Left ventricle myocardium inferior (tissue), 1 donor: ENCODE measurements around the gene CD300H. TPM values are rescaled to one million over a fixed set of nuclear protein-coding genes. Genes with fewer than 3 reads are reported as not detected.

ENCODE experiments used
- DNase-seq: peaks from one replicate; pipeline ENCODE4 v3.0.0-alpha.2; 2020
- H3K27ac ChIP-seq: fragments of 200-600 bp; replicated peaks from 2 replicates; pipeline ENCODE4 v1.8.0; 2021
- H3K27me3 ChIP-seq: fragments of 200-600 bp; 2 replicates; pipeline ENCODE4 v1.8.0; 2021; ENCODE audit warnings: low read depth
- H3K36me3 ChIP-seq: fragments of 200-600 bp; 2 replicates; pipeline ENCODE4 v1.8.0; 2021
- H3K4me1 ChIP-seq: fragments of 200-600 bp; 2 replicates; pipeline ENCODE4 v1.8.0; 2021
- H3K4me3 ChIP-seq: fragments of 200-600 bp; 2 replicates; pipeline ENCODE4 v1.8.0; 2021; ENCODE audit warnings: mild to moderate bottlenecking, moderate library complexity
- H3K9me3 ChIP-seq: fragments of 200-600 bp; replicated peaks from 2 replicates; pipeline ENCODE4 v1.8.0; 2021
- intact Hi-C: fragments of 100-400 bp; cut with micrococcal nuclease; formaldehyde crosslinking; loops from one replicate; pipeline ENCODE4 v1.11.0; 2022
- long read RNA-seq: library from polyadenylated mRNA; unstranded; transcript quantifications from one replicate; pipeline ENCODE4 v2.0.0, GENCODE V29; 2021
- total RNA-seq: library from RNA; stranded (reverse); fragmentation: NEBNext Ultra II Directional; extraction: Animal tissue kit (Norgen Biotek cat#: 25700); gene quantifications from one replicate; pipeline ENCODE4 v1.2.1, GENCODE V29; 2021
- TF ChIP-seq, protein P1 (sequence below): fragments of 200-600 bp; IDR thresholded peaks from 2 replicates; pipeline ENCODE4 v1.8.0; 2021; ENCODE audit warnings: antibody characterized with exemption, mild to moderate bottlenecking, borderline replicate concordance
- donor health status: DM: no; HTN: yes; CAD: no; lungs with severe emphysema.

The CD300H gene
- not detected for total RNA-seq
- long read RNA-seq, result 0 reads

DNA sequence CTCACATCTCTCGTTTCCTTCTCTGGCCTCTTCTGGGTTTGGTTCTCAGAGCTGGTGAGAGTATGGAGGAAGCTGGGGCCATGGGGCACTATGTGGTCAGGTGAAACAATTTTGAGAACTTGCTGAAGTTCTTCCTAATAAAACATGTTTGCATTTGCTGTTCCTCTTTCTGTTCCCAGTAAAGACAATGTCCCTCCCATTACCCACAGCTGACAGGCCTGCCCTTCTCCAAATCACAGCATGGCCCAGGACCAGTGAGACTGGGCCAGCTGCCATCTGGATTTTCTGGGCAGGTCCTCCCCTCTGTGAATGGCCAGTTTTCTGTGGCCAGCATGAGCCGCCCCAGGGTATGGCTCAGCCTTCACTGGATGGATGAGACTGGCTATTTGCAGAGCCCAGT, at the start of gene CD300H:
CD300H (minus strand) TSS at position 113 of the 400 bp plus-strand sequence.
- peaks cover 64% of the 10 kb centered on the region for H3K27me3 ChIP-seq
- DNase-seq, result no peak
- no peak within 1 kb of the TSS for H3K27ac ChIP-seq
- H3K36me3 ChIP-seq, result no peaks in the 10 kb centered on the region
- no peaks in the 10 kb centered on the region for H3K9me3 ChIP-seq
- intact Hi-C loops, result no loop called here
- H3K4me1 ChIP-seq, result no peaks in the 10 kb centered on the region
- H3K4me3 ChIP-seq, result no peak within 1 kb of the TSS
- TF ChIP-seq, protein P1, sequence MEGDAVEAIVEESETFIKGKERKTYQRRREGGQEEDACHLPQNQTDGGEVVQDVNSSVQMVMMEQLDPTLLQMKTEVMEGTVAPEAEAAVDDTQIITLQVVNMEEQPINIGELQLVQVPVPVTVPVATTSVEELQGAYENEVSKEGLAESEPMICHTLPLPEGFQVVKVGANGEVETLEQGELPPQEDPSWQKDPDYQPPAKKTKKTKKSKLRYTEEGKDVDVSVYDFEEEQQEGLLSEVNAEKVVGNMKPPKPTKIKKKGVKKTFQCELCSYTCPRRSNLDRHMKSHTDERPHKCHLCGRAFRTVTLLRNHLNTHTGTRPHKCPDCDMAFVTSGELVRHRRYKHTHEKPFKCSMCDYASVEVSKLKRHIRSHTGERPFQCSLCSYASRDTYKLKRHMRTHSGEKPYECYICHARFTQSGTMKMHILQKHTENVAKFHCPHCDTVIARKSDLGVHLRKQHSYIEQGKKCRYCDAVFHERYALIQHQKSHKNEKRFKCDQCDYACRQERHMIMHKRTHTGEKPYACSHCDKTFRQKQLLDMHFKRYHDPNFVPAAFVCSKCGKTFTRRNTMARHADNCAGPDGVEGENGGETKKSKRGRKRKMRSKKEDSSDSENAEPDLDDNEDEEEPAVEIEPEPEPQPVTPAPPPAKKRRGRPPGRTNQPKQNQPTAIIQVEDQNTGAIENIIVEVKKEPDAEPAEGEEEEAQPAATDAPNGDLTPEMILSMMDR, result no peak

DNA sequence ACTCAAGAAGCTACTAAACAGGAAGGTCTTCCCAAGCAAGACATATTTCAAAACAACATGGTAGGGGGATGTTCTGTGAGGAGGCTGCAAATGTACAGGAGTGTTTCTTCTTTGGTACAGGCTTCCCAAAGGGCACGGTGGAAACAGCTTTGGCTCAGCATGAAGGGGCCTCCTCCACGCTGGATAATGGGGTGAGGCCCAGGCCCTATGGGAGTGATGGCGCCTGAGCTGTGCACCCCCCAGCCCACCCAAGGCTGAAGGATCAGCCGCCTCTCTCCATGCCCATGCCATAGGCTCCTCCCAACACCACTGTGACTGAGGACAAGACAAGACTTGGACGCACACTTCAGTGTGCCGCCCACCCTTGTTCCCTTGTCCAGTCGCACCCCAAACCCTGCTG, 49.4 kb upstream of the CD300H start:
- intact Hi-C loops, result no loop called here
- Histone ChIP-seq H3K9me3 (no peaks in the 10 kb centered on the region), H3K36me3 (no peaks in the 10 kb centered on the region), H3K4me1 (no peaks in the 10 kb centered on the region), H3K27ac (no peak overlapping the region), H3K4me3 (no peak overlapping the region), H3K27me3 (peaks cover 83% of the 10 kb centered on the region)
- TF ChIP-seq, protein P1, result no peak
- DNase-seq, result no peak

- no peak overlapping the region for H3K4me3 ChIP-seq
- intact Hi-C loops, result no loop called here
- H3K4me1 ChIP-seq, result no peaks in the 10 kb centered on the region
- peaks cover 85% of the 10 kb centered on the region for H3K27me3 ChIP-seq
- TF ChIP-seq, protein P1, result no peak
- no peaks in the 10 kb centered on the region for H3K9me3 ChIP-seq
- no peak for DNase-seq
- no peaks in the 10 kb centered on the region for H3K36me3 ChIP-seq
- no peak overlapping the region for H3K27ac ChIP-seq
Observed at GRCh38 chr17:74612046-74612445, 44.7 kb upstream of the CD300H start.

- no peak for DNase-seq
- H3K27me3 ChIP-seq, result peaks cover 70% of the 10 kb centered on the region
- no peak overlapping the region for H3K27ac ChIP-seq
- TF ChIP-seq, protein P1, result no peak
- H3K9me3 ChIP-seq, result no peaks in the 10 kb centered on the region
- H3K4me1 ChIP-seq, result no peaks in the 10 kb centered on the region
- no peaks in the 10 kb centered on the region for H3K36me3 ChIP-seq
- no peak overlapping the region for H3K4me3 ChIP-seq
- intact Hi-C loops, result no loop called here
Observed at GRCh38 chr17:74610108-74610507, 42.8 kb upstream of the CD300H start.

GRCh38 chr17:74608511-74608910, 41.2 kb upstream of the CD300H start:
- Histone ChIP-seq H3K27ac (no peak overlapping the region), H3K36me3 (no peaks in the 10 kb centered on the region), H3K4me1 (no peaks in the 10 kb centered on the region), H3K4me3 (no peak overlapping the region), H3K9me3 (no peaks in the 10 kb centered on the region), H3K27me3 (peaks cover 61% of the 10 kb centered on the region)
- no peak for DNase-seq
- TF ChIP-seq, protein P1, result no peak
- intact Hi-C loops, result no loop called here

GRCh38 chr17:74607221-74607620, 39.9 kb upstream of the CD300H start:
- intact Hi-C loops, result no loop called here
- Histone ChIP-seq H3K36me3 (no peaks in the 10 kb centered on the region), H3K27me3 (peaks cover 61% of the 10 kb centered on the region), H3K4me1 (no peaks in the 10 kb centered on the region), H3K4me3 (no peak overlapping the region), H3K9me3 (no peaks in the 10 kb centered on the region), H3K27ac (no peak overlapping the region)
- DNase-seq, result no peak
- TF ChIP-seq, protein P1, result no peak
